IMR-90 (cell line): ENCODE measurements around the gene GNB1L.

Source experiments
- CTCF ChIP-seq: conservative IDR thresholded peaks from 2 replicates; pipeline ENCODE4 v1.5.1; 2012; ENCODE audit warnings: mild to moderate bottlenecking, low read depth, low read length, improper control_type of control experiment
- USF2 ChIP-seq: fragments of 150-350 bp; IDR thresholded peaks from 2 replicates; pipeline ENCODE4 v1.6.1; 2017; ENCODE audit warnings: mild to moderate bottlenecking, antibody characterized with exemption, low read length, low read depth

DNA sequence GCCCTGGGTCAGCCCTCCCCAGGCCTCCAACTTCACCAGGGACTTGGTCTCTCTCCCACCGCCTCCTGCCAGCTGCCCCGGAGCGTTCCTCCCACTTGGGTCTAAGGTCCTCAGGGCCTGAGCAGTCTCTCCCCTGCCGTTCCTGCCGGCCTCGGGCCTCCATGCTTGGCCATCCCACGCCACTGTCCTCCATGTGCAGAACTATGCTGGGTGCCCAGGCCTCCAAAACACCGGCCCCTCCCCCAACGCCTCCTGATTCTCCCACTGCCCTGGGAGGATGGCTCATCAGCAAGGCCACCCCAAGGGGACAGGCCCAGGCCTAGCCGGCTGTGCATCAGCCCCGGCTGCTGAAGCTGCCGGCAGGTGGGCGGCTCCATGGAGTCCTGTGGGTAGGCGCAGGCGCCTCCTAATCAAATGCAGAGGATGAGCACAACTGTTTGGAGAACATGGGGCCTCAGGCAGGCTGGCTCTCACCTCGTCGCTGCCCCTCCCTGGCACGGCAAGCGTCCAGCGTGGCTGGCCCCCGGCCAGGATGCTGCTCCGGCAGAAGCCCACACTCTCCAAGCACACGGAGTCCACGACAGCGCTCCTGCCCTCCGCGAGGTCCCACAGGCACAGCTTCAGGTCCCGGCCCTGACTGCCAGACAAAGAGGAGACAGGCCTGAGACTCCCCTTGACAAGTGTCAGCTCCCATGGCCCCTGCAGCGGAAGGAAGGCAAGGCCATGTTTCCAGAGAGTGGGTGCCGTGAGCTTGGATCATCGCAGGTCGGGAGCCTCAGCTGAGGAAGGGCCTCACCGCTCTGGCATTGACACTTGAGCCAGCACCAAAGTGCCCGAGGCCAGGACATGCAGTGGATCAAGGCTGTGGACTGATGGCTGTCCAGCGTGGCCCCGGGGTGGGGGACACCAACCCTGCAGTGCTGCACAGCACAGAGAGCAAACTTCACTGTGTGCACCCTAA, 42.6 kb downstream of the GNB1L start:
- TF ChIP-seq USF2 (no peak), CTCF (no peak)
